Right lobe of liver (tissue), 4 donors: Measurements from ENCODE around the gene TRAPPC3L.

ENCODE experiments used
- CTCF ChIP-seq, 4 donors: fragments of 200-600 bp in 3 of 4; fragments of 450-650 bp in 1 of 4; IDR thresholded peaks; one replicate each; pipeline versions ENCODE4 v1.5.1 to v1.8.0; 2016 to 2022; ENCODE audit warnings: antibody characterized with exemption in 4 of 4, mild to moderate bottlenecking in 2 of 4
- POLR2A ChIP-seq: fragments of 450-650 bp; IDR thresholded peaks from one replicate; pipeline ENCODE4 v1.6.1; 2017; ENCODE audit warnings: antibody characterized with exemption, mild to moderate bottlenecking
- donor health status: DM: no; HTN: no; CAD: no.
- donor health status: DM: no; HTN: no; CAD: no.
- donor health status: DM: no; HTN: yes; CAD: no.

GRCh38 chr6:116547358-116547757 is 1.9 kb upstream of the TRAPPC3L start:
- no peak for TF ChIP-seq CTCF (IDR thresholded peaks at IDR 0.05)
- no peak for TF ChIP-seq POLR2A
